ENCODE measurements around the gene STAC.

DNA sequence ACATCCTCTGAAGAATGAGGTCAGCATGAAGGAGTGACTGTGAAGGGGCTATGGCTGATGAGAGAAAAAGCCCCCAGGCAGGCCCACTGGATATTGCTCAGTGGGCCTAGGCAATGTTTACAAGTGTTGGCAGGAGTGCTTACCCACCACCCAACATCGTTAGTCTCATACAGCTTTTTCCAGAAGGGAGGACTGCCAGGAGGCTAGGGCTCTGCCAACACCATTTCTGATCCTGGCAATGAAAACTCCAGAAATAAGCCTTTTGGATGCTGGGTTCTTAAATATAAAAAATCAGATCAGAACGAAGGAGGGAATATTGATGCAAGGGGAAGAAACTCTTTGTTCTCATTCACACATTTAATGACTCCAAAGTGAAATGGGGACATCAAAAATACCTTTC lies 194.9 kb downstream of the STAC start:
- no peak for TF ChIP-seq CTCF (IDR thresholded peaks at IDR 0.05)
- TF ChIP-seq POLR2A (IDR thresholded peaks at IDR 0.05), result no peak
